ENCODE results near the gene CKMT1B.
"Not testable (repeated sequence)": the region's sequence is repeated elsewhere in the genome, so short reads cannot be mapped to it uniquely, and the experiment has no call there.

CKMT1B gene

GRCh38 chr15:43626937-43627336 lies 33.1 kb downstream of the CKMT1B start:
- DNase-seq: not testable (repeated sequence)

- not testable (repeated sequence) for DNase-seq
These were observed 44.8 kb downstream of the CKMT1B start for GRCh38 chr15:43638464-43639204.

Data from nucleus accumbens (tissue), 56 donors.